HL-60 (cell line): Measurements from ENCODE around the gene RILPL2.

Source experiments
- CTCF ChIP-seq: IDR thresholded peaks from one replicate; pipeline ENCODE4 v1.5.1; 2011; ENCODE audit warnings: low read length, control low read depth, inconsistent platforms; ENCODE audit not compliant: insufficient read depth
- POLR2AphosphoS5 ChIP-seq: IDR thresholded peaks from 2 replicates; pipeline ENCODE4 v1.6.1; 2012; ENCODE audit warnings: low read depth
- REST ChIP-seq: IDR thresholded peaks from 2 replicates; pipeline ENCODE4 v1.6.1; 2012; ENCODE audit warnings: low read depth; ENCODE audit not compliant: insufficient replicate concordance

- TF ChIP-seq CTCF (no peak), POLR2AphosphoS5 (no peak), REST (no peak)
Observed at GRCh38 chr12:123445388-123446332, 9.2 kb upstream of the RILPL2 start.
